HG03469 (cell line): Measurements from ENCODE around the gene MED23.
"Not testable (repeated sequence)": the region's sequence is repeated elsewhere in the genome, so short reads cannot be mapped to it uniquely, and the experiment has no call there.

Experiments
- ATAC-seq: cut with Tn5 transposase; IDR thresholded peaks from one replicate; pipeline ENCODE4 v1.9.1; 2021; ENCODE audit warnings: mild to moderate bottlenecking, moderate library complexity, moderate number of reproducible peaks; ENCODE audit not compliant: unreplicated experiment

Gene MED23

DNA sequence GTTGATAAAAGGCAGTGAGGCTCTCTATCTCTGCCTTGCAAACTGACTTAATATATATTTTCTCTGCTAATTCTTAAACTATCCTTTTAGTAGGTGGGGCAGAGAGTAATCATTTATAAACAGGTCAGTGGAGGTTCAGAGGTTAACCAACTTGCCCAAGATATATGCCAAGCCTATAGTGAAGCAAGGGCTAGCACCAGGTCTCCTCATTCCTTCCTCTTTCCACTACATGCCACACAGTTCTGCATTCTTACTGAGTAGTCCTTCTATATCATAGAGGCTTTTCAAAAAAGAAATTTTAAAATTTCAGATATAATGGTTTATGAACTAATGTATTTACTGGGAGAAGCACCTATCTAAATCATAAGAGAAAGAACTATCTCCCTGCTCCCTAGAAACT, 46.5 kb downstream of the MED23 start:
- ATAC-seq: no peak

DNA sequence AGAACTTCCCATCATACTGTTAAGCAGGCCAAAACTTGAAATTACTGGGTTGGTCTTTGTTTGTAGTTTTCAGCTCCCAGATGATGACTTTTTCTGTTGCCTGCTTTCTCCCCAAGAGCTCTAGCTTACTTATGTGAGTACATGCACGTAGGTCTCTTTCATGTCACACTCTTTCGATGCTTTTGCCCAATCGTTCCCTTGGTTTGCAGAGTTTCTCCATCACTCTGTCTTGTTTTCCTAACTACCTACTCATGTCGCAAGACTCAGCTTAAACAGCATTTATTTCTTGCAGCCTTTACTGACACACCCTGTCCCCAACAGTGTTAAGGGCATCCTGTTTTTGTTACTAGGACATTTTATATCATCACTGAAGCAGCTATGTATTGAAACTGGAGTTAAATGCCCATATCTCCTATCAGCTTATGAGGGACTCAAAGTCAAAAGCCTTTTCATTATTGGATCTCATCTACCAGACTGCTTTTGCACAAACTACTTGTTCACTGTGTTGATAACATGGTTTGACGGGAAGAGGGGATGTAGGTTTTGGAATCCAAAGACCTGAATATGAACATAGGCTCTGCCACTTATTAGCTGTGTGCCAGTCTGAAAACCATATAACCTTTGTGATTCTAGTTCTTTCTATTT, 52.1 kb downstream of the MED23 start:
- no peak for ATAC-seq

DNA sequence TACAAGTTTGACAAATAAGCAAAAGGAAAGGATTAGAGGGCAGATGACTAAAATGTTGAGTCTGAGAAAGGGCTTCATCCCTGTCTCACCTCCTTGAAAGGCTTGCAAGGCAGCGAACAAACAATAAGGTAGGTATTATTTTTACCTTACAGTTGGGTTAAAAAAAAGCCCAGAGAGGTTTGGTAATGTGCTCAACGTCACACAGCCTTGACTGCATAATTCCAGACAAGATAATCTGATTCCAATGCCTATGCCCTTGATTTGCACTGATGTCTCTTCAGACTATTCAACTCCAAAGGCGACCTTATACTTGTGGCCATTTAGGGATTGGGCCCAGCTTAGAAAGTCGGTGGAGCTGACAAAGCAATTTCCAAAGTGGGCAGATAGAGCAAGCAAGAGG, 53.4 kb downstream of the MED23 start:
- ATAC-seq: no peak

DNA sequence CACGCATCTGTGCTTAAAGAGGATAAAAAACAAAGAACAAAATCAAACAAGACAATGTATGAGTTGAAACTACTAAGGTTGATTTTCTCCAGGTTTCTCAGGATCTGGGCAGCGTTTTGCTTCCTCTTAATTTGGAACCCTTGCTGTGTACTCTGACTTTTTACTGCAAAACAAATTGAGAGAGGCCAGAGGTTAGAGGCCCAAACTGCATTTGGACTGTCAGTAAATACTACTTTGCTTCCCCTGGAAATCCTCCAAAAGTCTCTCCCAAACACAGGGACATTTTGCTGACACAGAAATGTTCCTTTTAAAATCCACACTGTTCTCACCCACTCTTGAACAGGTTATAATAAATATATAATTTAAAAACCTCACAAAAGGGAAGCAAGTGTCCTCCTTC, 53.9 kb downstream of the MED23 start:
- ATAC-seq: no peak

DNA sequence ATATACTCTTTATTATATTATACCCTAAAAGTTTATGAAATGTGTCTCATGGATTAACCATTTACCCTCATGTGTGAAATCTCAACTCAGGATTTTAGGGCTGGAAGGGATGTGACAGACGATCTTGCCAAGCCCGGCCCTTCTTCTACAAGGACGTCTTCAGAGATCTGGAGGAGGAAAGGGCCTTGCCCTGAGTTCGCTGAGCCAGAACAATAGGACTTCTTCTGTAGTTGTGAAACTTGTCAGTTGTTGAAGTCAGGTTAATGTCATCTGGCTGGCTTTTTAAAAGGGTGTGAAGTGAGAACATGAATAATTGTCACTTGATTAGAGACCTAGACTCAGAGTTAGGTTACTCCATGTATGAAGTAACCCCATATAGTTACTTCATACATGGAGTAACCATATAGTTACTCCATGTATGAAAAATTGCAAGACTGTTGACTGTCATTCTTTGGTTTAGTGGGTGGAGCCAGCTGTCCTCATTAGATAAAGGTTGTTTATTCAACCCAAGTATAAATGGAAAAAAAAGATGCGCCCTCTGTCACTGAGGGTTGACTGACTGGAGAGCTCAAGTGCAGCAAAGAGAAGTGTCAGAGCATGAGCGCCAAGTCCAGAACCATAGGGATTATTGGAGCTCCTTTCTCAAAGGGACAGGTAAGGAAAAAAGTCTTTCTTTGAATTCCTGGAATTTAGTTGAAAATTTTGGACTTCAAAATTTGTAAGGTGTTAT, 55.2 kb downstream of the MED23 start, which contains the start of gene ARG1:
Gene ARG1 (plus strand): TSS at position 541 of the 730 bp plus-strand sequence. CDS start 57 bp downstream, at position 598.
- no peak for ATAC-seq

DNA sequence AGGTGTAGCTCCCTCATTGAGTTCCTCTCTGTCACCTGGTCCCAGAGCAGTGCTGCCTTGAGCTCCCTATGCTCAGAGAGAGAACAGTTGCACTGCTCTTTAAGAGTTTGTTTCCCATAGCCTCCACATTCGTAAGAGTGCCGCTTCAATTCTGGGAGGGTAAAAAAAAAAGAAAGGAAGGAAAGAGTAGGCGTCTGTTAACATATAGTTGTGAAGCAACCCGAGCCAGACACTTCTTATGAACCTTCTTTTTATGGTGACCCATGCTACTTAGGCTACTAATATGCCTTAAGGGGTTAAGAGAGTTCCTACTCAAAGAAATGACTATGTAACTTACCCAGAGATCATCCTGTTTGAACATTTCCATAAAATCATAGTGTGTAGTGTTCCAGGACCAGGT, 59.3 kb downstream of the MED23 start:
- ATAC-seq: no peak

GRCh38 chr6:131565056-131565455, 63.0 kb downstream of the MED23 start:
- ATAC-seq: no peak

DNA sequence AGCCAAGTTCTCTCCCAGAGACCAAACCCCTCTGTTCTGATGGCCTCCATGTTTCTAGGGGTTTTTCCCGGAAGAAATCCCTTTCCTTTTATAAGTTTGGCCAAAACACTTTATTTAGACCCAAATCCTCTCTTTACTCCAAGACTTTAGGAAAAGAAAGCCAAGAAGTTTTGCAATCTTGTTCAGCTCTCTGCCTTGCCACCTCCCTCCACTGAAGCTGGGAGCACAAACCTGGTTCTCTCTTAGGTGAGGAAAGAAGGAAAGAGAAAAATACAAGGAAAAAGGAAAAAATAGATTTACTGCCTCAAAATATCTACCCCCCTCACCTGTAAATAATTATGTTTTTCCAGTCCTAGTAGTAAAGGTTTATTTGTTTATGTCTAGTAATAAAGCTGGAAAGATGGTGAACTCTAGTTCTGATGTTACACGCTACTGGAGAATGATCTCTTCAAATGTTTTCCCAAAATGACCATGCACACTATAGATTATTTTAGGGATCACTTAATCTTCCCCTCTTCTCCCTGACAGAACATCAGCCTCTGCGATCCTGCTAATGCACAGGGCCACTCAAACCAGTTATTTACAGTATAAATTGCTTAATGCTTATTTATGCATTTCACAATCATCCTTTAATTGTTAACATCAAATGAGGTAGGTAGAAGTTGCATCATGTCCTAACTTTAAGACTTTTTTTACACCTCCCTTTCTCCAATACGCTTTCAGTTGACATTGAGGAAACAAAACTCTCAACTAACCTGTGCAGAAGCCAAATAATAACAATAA, 65.9 kb downstream of the MED23 start:
- ATAC-seq: no peak

- ATAC-seq: no peak
These were observed 69.1 kb downstream of the MED23 start for GRCh38 chr6:131558922-131559321.

DNA sequence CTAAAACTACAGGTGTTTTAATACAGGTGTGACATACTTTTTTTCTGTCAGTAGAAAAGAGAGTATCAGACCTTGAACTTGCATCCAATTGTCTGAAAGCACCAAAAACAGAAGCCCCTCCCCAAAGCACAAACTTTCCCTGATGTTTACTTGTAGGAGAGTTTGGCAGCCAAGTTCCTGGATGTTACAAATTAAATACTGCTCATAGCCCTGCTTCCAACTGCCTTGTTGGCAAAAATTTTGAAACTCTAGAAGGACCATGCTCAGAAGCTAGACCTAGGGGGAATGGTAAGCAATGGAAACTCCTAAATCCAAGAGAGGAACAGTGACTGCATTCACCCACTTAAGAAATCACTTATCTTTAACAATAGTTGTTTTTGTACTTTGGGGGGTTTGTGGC, 72.0 kb downstream of the MED23 start:
- ATAC-seq: no peak

DNA sequence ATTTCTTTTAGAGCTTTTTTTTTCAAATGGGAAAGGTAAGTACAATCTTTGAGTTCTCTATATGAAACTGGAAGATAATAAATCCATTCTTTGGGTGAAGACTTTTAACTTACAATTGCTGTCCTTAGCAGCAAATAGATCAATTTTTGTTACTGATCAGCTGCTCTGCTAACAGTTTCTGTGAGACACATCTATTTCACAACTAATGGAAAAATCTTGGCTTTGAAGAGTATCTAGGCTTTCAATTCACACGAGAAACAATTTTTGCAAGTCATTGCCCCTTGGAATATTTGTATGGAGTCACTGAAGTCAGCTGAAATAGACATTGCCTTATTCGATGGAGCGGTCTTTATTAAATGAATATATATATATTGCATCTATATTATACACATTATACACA, 75.5 kb downstream of the MED23 start:
- no peak for ATAC-seq

DNA sequence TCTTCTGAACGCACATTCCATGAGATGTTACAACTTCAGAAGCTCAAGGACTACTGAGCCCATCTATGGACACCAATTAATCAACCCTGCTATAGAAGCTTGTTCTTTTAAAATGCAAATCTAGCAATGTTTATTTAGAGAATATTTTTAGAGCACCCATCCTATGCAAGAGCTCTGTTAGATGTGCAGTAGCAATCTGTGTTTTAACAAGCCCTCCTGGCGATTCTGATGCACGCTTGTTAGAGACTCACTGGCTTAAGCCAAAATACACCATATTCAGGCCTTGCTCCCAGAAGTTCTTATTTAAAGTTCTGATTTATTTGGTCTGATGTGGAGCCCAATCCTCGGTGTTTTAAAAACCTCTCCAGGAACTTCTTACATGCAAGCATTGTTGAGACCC, 76.1 kb downstream of the MED23 start:
- no peak for ATAC-seq

- ATAC-seq: no peak
These were observed 78.2 kb downstream of the MED23 start for GRCh38 chr6:131549811-131550210.

DNA sequence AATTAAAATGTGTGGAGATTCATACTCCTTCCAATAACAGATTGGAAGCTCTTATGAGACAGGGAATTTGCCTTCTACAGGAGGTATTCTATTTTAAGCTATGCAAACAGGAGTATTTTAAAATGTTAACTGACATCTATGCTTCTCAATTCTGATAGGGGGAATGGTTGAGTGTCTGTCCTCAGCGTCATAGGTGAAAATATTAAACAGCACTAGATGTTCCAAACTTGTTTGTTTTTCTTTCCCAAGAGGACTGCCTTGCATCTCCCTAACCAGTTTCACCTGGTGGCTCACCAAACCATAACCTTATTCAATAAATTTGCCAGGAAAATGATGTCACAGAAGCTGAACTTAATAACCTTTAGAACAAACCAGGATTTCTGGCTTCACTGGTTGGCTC, 79.6 kb downstream of the MED23 start:
- no peak for ATAC-seq

DNA sequence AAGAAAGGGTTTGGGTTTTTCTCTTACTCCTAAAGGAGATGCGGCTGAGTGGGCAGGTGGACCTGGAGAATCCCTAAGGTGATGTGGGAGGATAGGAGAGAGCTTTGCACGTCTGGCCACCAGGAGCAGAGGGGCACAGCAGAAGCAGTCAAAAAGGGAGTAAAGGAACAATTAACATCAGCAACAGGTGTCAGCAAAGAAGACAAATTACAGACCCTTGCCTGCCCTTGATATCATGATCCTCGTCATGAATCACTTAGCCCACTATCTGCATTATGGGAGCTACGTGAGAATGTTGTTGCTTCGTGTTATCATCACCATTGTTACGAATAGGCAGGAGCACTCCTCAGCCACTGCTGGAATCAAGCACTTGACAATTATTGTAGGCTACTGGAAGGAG, 80.6 kb downstream of the MED23 start:
- no peak for ATAC-seq

- no peak for ATAC-seq
These were observed 82.7 kb downstream of the MED23 start for GRCh38 chr6:131545317-131545716.

- ATAC-seq: not testable (repeated sequence)
These were observed 89.4 kb downstream of the MED23 start for GRCh38 chr6:131538615-131539014.

DNA sequence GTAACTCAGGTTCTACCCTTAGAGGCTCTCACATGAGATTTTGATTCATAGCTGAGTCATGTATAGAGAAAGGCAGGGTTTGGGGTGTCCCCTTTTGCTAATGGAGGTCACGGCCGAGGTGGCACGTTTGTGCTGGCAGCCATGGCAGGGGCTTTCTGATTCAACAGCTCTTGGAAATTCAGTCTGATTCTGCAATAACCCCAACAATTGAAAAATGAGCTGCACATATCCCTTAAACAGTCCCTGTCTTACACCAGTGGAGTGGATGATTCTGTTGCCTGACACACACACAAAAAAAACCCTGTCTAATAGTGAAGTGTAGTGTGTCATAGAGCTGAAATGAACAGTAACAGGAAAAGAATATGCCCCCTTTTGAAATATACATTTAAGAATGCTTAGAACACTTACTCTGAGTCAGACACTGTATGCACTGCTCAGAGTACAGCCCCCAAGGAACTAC, 95.4 kb downstream of the MED23 start:
- ATAC-seq: peak; percentile 87

GRCh38 chr6:131531681-131532080, 96.4 kb downstream of the MED23 start:
- ATAC-seq: not testable (repeated sequence)

DNA sequence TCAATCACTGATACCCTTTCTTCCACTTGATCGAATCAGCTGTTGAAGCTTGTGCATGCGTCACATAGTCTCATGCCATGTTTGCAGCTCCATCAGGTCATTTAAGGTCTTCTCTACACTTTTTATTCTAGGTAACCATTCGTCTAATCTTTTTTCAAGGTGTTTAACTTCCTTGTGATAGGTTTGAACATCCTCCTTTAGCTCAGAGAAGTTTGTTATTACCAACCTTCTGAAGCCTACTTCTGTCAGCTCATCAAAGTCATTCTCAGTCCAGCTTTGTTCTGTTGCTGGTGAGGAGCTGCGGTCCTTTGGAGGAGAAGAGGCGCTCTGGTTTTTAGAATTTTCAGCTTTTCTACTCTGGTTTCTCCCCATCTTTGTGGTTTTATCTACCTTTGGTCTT, 97.1 kb downstream of the MED23 start:
- not testable (repeated sequence) for ATAC-seq

DNA sequence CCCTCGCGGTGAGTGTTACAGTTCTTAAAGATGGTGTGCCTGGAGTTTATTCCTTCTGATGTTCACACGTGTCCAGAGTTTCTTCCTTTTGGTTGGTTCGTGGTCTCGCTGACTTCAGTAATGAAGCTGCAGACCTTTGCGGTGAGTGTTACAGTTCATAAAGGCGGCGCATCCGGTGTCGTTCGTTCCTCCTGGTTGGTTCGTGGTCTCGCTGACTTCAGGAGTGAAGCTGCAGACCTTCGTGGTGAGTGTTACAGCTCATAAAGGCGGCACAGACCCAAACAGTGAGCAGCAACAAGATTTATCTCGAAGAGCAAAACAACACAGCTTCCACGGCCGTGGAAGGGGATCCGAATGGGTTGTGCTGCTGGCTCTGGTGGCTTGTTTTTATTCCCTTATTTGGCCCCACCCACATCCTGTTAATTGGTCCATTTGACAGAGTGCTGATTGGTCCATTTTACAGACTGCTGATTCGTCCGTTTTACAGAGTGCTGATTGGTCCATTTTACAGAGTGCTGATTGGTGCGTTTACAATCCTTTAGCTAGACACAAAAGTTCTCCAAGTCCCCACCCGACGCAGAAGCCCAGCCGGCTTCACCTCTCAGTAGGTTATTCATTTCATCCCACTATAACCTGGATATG, 103.2 kb downstream of the MED23 start:
- no peak for ATAC-seq
